Measurements from ENCODE around the gene CFC1B.
"Not testable (repeated sequence)": the region's sequence is repeated elsewhere in the genome, so short reads cannot be mapped to it uniquely, and the experiment has no call there.

CFC1B gene

DNA sequence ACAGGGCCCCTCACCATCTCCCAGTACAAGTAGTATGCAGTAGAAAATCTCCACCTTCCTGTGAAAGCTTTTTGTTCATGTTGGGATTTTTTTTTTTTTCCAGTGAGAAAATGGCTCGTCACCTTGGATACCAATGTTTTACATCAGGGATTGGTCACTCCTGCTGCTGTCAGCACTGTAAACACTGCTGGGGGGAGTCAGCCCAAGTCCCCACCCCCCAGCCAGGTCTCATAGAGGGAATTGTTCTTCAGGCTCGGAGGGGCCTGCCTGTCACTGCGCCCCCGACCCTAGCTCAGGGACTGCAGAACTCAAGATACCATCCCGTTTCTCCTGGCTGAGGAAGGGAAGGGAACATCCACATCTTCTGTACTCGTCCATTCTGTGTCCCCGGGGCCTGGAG lies at the start of gene CFC1B:
Gene CFC1B (plus strand): TSS at position 231 of the 400 bp plus-strand sequence. CDS start 263 bp downstream, outside the sequence.
- in situ Hi-C loops (cut with MboI; ENCODE audit: low sequenced_read_pairs) = not testable (repeated sequence)

DNA sequence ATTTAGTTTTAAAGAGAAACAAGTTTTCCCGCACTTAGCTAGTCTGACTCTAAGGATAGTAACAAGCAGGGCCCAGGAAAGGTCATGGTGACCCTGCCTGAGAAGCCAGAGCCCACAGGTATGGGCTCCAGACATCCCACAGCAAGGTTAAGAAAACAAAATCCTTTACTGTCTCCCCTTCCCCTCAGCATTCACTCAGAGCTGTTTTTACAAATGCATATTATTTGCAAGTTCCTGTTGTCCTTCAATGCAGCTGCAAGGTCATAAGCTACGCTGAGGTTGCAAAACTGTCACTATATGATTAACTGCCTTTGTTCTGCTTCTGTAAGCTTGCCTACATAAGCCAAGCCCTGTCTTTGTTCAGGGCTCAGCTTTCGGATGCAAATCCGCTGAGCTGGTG lies 29.9 kb upstream of the CFC1B start:
- in situ Hi-C loops (cut with MboI; ENCODE audit: low sequenced_read_pairs) = not testable (repeated sequence)

DNA sequence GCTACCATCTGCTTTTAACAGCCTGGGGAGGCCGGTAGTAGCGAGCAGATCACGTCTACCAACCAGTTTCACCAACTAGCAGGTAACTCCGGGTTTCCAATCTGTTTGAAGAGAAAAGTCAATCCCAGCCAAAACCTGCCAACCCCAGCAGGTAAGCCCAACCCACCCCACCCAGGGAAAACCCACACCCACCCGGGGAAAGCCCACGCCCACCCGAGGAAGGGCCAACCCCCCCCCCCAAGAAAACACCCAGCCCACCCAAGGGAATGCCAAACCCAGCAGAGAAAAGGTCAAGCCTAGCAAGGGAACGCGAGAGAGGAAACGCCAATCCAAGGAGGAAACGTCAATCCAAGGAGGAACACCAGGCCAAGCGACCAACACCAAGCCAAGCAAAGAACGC lies 11.8 kb upstream of the CFC1B start, which contains the start of gene POTEI:
Gene POTEI (minus strand): TSS at position 101 of the 400 bp plus-strand sequence. CDS start 93 bp downstream, at position 8.
- in situ Hi-C loops (cut with MboI; ENCODE audit: low sequenced_read_pairs) = not testable (repeated sequence)

DNA sequence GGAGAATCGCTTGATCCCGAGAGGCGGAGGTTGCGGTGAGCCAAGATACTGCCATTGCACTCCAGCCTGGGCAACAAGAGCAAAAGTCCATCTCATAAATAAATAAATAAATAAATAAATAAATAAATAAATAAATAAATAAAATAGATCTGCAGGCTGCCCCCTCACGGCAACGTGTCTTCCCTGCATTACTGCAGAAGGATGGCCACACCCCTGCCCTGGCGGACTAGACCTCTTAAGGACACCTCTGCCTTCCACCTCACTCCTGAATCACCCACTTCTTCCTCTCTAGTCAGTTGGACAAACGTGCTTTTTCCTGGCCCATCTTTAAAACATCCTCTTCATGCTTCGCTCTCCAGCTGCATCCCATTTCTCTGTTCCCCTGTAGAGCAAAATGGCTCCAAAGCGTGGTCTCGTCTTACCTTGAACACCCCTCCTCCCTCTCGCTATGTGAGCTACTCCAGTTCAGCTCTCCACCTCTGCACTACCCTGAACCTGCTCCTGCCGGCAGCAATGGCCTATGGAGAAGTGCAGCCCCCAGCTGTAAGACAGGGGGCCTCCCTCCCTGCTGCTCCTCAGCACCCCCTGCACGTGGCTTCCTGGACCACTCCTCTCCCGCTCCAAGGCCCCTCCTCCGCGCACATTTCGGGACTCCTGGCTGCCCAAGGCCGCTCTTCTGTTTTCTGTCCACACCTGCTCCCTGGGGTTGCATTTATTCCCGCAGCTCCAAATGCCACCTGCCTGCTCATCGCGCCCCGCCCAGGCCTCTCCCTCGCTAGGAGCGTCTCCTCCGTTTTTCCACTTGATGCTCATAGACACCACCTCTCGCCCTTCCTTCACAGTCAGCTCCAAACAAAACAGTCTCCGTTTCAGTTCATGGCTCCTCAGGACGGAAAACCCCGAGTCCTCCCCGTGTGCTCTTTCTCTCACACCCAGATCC lies 9.9 kb upstream of the CFC1B start:
- in situ Hi-C loops (cut with MboI; ENCODE audit: low sequenced_read_pairs) = not testable (repeated sequence)

DNA sequence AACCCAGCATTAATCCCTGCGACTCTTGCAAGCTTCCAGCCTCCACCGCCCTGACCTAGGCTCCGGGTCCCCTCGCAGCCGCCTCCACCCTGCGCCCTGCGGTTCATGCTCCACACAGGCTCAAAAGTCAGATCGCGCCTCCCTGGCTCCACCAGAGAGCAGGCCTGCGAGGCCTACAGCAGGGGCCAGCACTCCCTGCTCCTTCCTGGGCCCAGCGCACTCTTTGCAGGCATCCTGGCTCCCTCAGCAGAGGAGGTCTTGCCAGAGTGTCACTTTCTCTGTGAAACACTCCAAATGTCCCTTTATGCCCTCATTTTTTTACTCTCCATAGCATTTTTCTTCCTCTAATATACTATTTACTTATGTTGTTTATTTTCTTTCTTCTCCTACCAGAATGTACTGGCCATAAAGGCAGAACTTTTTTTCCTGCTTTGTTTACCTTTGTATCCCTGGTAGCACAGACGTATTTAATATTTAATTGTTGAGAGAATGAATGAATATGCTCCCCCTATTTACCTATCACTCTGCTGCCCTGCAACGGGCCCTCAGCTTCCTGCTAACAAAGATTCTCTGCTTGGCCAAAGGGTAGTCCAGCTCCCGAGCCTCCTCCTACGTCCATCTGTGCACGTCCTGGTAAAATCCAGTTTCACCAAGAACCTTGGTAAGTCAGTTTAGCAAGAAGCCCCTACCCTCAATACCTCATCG lies 9.1 kb upstream of the CFC1B start:
- in situ Hi-C loops (cut with MboI; ENCODE audit: low sequenced_read_pairs) = not testable (repeated sequence)

DNA sequence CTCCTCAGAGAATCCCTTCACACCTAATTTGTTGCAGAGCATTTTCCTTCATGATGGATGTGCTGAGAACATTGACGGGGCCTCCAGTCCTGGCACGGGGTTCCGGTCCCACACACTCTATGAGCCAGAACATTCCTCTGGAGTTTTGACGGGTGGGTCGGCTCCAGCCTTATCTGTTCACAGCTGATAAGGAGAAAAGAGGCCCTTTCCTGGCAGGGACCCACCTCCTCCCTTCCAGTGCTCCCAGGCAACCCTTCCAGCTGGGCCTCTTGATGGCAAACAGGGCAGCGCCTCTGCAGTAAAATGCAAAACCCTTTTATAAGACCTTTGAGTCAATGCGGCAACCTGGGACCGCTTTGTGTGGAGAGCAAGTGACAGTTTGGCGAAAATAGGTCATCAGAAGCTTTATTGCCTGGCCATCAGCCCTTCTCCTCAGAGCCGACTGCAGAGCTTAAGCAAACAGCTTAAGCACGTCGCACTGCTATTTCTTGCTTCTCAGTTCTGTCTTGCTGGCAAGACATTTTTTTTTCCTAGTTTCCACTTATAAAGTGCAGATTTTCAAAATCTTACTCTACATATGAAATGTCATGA lies 2.4 kb upstream of the CFC1B start:
- in situ Hi-C loops (cut with MboI; ENCODE audit: low sequenced_read_pairs) = not testable (repeated sequence)

DNA sequence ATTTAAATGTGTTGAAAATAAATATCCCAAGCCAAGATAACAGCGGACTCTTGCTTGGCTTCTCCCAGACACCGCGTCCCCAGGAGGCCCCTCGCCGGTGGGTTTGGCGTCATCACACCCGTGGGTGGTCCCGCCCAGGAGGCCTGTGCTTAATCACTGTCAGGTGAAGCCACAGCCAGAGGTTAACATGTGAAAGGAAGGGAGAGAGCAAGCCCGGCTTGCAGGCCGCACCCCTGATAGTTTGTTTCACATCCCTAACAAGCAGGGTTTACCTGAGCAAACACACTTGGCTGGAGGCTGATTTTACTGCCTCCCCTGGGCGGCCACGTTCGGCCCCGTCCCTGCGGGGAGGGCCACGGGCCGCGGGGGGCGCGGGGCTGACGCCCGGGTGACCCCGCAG lies 1.4 kb downstream of the CFC1B start:
- in situ Hi-C loops (cut with MboI; ENCODE audit: low sequenced_read_pairs) = not testable (repeated sequence)

DNA sequence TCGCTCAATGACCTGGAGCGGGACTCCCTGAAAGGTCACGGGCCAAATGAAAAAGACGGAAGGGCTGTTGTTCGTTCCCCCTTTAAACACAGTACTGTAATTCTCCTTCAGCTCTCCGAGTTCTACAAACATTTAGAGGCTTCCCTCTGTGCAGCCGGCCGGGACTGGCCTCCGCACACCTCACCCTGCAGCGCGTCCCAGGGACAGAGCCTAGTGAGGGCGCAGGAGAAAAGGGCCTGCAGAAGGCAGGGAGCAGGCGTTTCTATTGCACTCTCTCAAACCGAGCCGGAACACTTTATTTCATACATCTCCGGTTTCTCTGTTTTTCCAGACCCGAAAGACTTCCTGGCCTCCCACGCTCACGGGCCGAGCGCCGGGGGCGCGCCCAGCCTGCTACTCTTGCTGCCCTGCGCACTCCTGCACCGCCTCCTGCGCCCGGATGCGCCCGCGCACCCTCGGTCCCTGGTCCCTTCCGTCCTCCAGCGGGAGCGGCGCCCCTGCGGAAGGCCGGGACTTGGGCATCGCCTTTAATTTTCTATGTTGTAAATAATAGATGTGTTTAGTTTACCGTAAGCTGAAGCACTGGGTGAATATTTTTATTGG lies 6.4 kb downstream of the CFC1B start:
- in situ Hi-C loops (cut with MboI; ENCODE audit: low sequenced_read_pairs) = not testable (repeated sequence)

DNA sequence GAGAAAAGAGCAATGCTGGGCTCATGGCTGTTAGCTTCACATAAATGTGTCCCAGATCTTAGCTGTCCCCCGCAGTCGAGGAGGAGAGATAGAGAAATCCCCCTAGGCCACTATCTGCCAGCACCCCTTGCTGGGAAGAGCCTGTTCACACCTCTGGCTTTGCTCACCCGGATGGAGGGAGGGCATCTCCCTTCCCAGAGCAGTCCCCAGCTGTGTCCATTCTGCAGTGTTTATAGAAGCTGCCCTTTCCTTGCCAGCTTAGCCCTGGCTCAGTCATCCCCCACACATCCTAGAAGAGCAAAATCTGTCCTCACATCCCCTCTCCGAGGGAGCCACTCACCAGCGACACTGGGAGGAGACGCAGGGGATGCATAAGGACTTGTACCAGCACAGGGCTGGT lies 8.5 kb downstream of the CFC1B start:
- in situ Hi-C loops (cut with MboI; ENCODE audit: low sequenced_read_pairs) = not testable (repeated sequence)

DNA sequence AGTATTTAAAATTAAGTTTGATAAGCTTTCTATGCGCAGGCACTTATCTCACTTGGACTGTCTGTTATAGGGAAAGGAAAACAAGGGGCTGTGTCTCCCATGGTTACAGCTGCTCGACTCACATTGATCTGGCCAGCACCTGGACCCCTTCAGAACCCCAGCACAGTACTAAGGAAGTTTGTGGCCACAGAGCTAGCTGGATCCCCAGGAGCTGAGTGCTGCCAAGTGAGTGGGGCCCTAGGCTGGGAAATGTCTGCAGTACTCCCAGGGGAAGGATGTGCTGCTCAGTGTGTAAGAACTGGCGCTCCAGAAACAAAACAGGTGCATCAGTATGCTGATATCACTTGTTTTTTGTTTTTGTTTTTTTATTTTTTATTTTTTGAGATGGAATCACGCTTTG lies 9.2 kb downstream of the CFC1B start:
- in situ Hi-C loops (cut with MboI; ENCODE audit: low sequenced_read_pairs) = not testable (repeated sequence)

DNA sequence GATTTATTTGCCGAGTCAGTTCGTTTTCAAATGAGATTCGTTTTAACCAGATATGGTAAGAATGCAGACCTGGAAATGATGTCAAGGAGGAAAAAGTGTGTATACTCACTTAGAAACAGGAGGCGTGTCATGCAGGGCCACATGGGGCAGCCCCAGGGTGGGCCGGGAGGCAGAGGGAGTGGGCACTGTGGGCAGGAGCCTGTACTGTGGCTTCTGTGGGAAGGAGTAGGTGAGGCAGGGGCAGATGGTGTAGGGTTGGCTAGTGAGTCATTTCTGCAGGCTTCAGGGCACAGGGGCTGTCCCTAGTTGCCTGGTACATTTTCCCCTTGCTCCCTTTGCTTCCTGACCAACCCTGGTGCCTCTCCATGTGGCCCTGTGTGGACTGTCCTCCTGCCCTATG lies 10.2 kb downstream of the CFC1B start:
- in situ Hi-C loops (cut with MboI; ENCODE audit: low sequenced_read_pairs) = not testable (repeated sequence)

DNA sequence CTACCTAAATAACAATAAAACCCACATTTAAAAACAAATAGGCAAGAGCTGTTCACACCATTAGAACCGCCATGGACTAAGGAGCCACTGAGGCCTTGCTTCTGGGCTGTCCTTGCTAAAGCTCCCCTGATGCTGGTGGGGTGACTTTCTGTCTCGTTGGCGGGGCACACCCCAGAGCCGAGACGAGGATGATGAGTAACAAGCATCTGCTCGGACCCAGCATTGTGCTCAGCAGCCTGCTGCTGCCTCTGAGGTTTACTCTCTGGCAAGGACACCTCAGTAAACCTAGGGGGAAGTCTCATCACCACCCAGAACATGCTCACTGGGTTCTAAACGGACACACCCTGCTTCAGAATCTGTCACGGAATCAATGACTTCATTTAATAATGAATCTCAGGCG lies 10.7 kb downstream of the CFC1B start:
- in situ Hi-C loops (cut with MboI; ENCODE audit: low sequenced_read_pairs) = not testable (repeated sequence)

DNA sequence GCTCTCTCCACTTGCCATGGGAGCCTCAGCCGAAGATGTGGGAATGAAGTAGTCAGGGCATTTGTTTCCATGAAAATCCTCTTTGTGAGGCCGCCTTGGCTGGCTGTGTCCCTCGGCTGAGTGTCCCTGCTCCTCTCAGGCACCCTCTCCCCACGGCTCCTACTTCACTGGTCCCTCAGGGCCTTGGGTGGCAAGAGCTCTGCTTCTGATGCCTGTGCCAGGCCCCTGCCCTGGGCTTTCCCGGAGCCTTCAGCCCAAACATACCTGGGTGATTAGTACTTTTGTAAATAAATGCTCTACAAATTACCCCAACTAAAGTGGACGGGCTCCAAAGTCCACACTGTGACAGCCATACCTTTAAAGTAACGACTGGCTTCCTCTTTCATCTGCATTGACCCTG lies 15.6 kb downstream of the CFC1B start:
- in situ Hi-C loops (cut with MboI; ENCODE audit: low sequenced_read_pairs) = not testable (repeated sequence)

DNA sequence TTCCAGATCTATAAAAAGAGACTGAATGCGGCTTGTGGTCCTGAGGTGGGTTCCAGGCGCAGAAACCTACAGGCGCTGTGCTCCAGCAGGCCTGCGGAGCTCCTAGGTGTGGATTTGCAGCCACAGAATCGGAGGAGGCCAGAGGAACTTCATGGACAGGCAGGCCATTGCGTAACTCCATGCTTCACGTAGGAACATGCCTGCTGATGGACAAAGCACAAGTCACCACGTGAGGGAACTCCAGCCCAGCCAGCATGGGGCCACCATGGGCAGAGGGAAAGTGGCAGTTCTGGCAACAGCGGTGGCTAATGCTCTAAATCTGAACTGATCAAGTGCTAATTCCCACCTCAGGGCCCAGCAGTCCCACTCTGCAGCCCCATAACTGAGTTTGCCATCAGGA lies 17.2 kb downstream of the CFC1B start:
- in situ Hi-C loops (cut with MboI; ENCODE audit: low sequenced_read_pairs) = not testable (repeated sequence)

DNA sequence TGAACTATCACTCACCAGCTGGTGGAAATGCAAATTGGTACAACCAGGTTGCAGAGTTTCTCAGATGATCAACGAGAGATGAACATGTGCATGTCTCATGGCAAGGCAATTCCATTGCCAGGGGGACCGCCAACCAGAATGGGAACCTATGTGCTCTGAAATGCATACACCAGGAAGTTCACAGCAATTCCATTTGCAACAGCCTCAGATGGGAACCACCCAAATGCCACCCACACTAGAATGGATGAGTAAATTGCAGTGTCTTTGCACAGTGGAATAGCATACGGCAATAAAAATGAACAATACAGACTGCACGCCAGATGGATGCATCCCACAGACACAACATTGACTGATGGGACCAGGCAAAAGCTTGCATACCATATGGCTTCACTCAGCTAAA lies 21.8 kb downstream of the CFC1B start:
- in situ Hi-C loops (cut with MboI; ENCODE audit: low sequenced_read_pairs) = not testable (repeated sequence)

DNA sequence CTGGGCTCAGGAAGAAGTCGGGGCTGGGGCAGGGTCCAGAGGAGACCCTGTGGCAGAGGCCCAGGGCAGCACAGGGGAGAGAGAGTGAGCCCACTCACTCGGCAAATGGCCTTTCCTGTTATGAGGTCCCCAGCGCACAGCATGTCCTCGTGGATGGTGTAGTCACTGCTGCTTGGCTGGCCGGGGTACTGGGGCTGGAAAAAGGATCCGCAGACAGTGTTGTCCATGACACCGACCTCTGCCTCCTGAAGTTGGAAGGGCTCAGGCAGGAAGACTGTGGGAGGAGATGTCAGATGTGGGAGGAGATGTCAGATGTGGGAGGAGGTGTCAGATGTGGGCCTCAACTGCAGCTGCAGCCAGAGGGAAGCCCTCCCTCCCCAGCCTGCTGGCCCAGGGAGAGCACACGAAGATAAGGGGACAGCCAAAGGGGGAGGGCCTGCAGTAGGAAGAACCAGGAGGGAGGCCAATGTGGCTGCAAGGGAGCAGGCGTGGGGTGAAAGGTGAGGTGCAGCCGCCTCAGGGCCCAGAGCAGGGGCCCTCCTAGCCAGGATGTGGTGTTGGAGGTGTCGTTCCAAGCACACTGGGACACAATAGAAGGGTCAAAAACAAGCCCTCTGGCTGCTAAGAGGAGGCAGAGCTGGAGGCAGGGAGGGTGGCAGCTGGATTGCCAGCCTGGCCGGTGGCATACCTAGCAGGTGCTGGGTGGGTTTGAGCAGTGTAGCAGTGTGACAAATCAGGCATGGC lies 22.9 kb downstream of the CFC1B start:
- in situ Hi-C loops (cut with MboI; ENCODE audit: low sequenced_read_pairs) = not testable (repeated sequence)

DNA sequence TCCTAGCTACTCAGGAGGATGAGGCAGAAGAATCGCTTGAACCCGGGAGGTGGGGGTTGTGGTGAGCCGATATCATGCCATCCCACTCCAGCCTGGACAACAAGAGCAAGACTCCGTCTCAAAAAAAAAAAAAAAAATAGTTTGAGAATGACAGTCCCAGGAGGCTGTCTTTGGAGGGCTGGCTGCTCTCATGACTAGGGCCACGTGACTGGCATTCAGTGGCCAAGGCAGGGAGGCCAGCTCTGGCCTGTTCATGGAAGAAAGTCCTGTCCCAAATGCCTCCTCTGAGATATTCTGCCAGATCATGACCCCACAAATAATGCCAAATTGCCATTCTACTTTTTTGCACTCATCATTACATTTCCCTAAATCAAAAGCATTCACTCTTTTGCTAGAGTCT lies 24.0 kb downstream of the CFC1B start:
- in situ Hi-C loops (cut with MboI; ENCODE audit: low sequenced_read_pairs) = not testable (repeated sequence)

DNA sequence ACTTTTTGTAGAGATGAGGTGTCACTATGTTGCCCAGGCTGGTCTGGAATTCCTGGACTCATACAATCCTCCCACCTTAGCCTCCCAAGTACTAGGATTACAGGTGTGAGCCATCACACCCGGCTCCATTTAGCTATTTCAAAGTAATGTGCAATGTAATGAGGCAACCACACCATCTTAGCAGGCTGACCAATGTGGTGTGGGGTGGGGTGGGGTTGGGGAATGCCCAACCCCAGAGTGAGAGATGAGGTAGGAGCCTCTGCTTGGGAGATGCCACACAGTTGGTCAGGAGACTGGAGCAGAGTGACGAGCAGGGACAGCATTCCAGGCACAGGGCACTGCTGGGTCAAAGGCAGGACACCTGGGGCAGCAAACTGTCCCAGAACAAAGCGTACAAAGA lies 27.4 kb downstream of the CFC1B start:
- in situ Hi-C loops (cut with MboI; ENCODE audit: low sequenced_read_pairs) = not testable (repeated sequence)

DNA sequence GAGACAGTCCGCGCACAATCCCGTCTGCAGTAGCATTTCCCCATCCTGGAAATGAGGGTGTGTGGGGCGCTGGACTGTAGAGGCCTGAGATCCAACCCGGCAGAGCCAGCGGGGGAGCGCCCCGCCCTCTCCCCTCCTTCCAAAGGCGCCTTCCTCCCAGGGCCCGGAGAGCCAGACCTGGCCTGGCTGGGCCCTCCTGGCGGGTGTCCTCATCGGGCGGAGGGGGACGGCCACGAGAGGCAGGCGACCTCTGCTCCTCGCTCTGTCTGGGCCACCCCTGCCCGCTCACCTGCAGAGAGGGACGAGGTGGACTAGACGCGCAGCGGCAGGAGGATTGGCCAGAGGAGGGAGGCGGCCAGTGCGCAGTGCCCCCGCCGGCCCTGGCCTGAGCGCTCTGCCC lies 28.5 kb downstream of the CFC1B start:
- in situ Hi-C loops (cut with MboI; ENCODE audit: low sequenced_read_pairs) = not testable (repeated sequence)

DNA sequence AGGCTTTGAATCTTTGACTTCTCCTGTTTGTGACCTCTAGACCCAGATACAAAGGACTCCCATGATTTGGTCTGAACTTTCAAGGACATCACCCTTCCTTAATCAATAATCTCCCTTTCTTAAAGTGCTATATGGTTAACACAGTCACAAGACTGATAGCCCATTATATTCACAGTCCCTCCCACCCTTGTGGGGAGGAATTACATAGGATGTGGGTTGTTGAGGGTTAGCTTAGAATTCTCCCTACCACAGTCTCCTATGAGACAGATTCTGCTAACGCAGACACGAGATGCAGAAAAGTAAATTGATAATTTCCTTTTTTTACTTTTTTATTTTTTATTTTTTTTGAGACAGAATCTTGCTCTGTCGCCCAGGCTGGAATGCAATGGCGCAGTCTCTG lies 33.2 kb downstream of the CFC1B start:
- in situ Hi-C loops (cut with MboI; ENCODE audit: low sequenced_read_pairs) = not testable (repeated sequence)
